Natural killer cell treated with Interleukin-12 subunit alpha and Interleukin-12 subunit beta and Interleukin-15 and Interleukin-18, amount 100 ng/mL, for 72 hours (primary cell): ENCODE results near the gene PODN. TPM values are rescaled to one million over a fixed set of nuclear protein-coding genes. Genes with fewer than 3 reads are reported as not detected.
A peak's percentile ranks its signal among the peaks of the same experiment; 100 is the strongest.

Source experiments
- ATAC-seq, 2 donors: fragments of 150-1000 bp; cut with Tn5 transposase in 1 of 2; sonication (Bioruptor Pico), chemical (Tn5 transposase) in 1 of 2; 2 replicates each; pipeline ENCODE4 v1.10.0; 2021
- DNase-seq: peaks from one replicate; pipeline ENCODE4 v3.0.0; 2022; ENCODE audit warnings: low spot score
- H3K27ac Mint-ChIP-seq, 2 donors: 1 replicate in 1 of 2; 2 replicates in 1 of 2; pipeline ENCODE4 v1.8.0; 2022; ENCODE audit warnings: mixed read lengths in 2 of 2, mild to moderate bottlenecking in 1 of 2, moderate library complexity in 1 of 2
- H3K27me3 Mint-ChIP-seq, 2 donors: 1 replicate in 1 of 2; 2 replicates in 1 of 2; pipeline ENCODE4 v1.8.0; 2022; ENCODE audit warnings: mixed read lengths in 2 of 2
- H3K36me3 Mint-ChIP-seq: one replicate; pipeline ENCODE4 v1.8.0; 2022; ENCODE audit warnings: mixed read lengths
- H3K4me1 Mint-ChIP-seq, 2 donors: 1 replicate in 1 of 2; 2 replicates in 1 of 2; pipeline ENCODE4 v1.8.0; 2022; ENCODE audit warnings: low read depth in 2 of 2, mixed read lengths in 2 of 2, mild to moderate bottlenecking in 1 of 2
- H3K4me3 Mint-ChIP-seq: one replicate; pipeline ENCODE4 v1.8.0; 2022; ENCODE audit warnings: mixed read lengths
- H3K9me3 Mint-ChIP-seq: 2 replicates; pipeline ENCODE4 v1.8.0; 2022; ENCODE audit warnings: mixed read lengths
- total RNA-seq, 2 donors: library from RNA; stranded (reverse); gene quantifications; one replicate each; pipeline ENCODE4 v1.2.3, GENCODE V29; 2022

PODN gene
- total RNA-seq, 2 donors from 2014 or later = not detected

DNA sequence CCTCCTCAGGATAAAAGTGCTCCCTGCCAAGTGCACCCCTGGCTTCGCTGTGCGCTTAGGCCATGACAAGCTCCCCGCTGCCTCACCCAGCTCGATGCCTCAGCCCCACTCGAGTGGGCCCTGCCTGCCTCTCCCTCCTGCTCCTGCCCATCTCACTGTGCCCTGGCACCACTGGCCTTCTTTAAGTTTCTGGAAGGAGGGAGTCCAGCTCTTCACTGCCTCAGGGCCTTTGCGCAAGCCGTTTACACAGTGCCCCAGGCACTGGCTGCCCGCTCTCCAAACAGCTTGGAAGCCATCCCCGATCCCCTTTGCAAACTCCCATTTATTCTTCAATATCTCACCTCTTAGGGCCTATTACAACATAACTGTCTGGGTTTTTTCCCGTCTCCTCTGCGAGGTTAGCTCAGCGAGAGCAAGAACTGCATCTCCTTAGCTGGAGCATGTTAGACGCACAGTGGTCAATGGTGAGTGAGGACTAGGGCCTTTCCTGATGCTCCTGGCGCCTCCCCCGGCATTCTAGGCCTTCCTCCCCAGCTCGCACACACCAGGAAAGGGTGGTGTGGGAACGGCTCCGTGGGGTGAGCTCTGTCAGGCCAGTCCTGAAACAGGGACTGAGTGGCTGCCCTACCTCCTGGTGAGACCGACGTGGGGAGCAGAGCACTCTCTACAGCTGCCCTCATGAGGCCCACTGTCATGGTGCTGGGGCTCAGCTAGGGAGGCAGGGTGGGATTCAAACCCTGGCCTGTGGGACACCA is 31.9 kb downstream of the PODN start:
- Mint-ChIP-seq H3K9me3 (no peaks in the 10 kb centered on the region), H3K27ac (no peak overlapping the region), H3K4me3 (no peak overlapping the region), H3K36me3 (no peaks in the 10 kb centered on the region), H3K27me3 (no peaks in the 10 kb centered on the region), H3K4me1 (peaks cover 0 to 3% of the 10 kb centered on the region in 2 donors)
- ATAC-seq = no peak
- no peak for DNase-seq

DNA sequence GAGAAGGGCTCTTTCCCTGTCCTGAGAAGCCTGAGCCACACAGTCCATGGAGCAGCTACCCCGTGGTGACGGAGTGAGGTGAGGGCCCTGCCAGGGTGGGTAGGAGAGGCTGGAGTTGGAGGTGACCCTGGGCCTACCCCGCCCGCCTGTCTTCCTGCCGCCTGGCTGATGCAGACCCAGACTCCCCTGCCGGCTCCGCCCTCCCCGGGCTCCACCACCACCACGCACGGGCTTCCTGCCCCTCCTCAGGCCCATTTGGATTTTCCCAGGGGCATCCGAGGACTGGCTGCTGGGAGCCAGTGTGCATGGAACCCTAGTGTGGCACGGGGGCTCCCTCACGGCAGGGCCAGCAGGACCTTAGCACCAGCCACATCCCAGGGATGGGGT is 32.5 kb downstream of the PODN start:
- Mint-ChIP-seq H3K27me3 (no peaks in the 10 kb centered on the region), H3K27ac (no peak overlapping the region), H3K4me3 (no peak overlapping the region), H3K4me1 (peaks cover 0 to 3% of the 10 kb centered on the region in 2 donors), H3K9me3 (no peaks in the 10 kb centered on the region), H3K36me3 (no peaks in the 10 kb centered on the region)
- no peak for DNase-seq
- ATAC-seq = no peak

DNA sequence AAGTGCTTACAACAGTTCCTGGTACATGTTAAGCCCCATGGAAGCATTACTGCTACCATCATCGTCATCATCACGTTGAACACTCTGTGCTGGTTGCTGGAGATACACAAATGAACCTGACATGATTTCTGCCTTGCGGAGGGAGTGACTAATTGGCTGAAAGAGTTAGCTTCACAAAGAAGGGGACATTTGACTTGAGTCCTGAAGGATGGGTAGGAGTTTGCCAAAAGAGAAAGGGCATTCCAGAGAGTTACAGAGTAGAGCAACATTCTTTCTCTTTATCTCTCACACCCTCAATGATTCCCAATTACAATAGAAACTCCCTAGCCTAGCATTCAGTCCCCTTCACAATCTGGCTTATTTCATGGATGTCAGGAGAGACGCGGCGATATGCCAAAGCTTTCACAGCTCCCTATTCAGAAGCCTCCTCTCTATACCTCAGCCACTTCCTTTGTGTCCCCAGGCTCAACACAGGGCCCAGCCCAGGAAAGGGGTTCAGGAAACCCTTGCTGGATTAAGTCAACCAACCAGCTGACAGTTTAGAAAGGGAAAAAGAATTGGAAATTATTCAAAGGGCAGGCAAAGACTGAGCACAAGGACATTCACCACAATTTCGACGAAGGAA is 42.4 kb downstream of the PODN start:
- DNase-seq (no peak), ATAC-seq (no peak)
- peaks cover 0 to 3% of the 10 kb centered on the region in 2 donors for H3K27me3 Mint-ChIP-seq
- H3K4me3 Mint-ChIP-seq = no peak overlapping the region
- peaks cover 21 to 32% of the 10 kb centered on the region in 2 donors for H3K4me1 Mint-ChIP-seq
- no peaks in the 10 kb centered on the region for H3K36me3 Mint-ChIP-seq
- H3K27ac Mint-ChIP-seq = peak overlapping the region in 1 of 2 donors; percentile 42
- H3K9me3 Mint-ChIP-seq = no peaks in the 10 kb centered on the region

DNA sequence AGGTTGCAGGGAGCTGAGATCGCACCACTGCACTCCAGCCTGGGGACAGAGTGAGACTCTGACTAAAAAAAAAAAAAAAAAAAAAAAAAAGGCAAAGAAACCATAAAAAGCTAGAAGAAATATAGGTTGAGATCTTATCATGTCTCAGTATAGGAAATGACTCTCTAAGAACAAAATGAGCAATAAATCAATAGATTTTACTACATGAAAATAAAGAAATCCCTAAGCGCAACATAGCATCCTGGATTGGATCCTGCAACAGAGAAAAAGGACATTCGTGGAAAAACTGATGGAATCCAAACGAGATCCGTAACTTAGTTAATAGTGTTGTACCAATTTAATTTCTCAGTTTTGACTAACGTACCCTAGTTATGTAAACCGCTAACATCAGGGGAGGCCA is 45.1 kb downstream of the PODN start:
- DNase-seq = no peak
- H3K36me3 Mint-ChIP-seq = no peaks in the 10 kb centered on the region
- no peak overlapping the region for H3K27ac Mint-ChIP-seq
- H3K4me3 Mint-ChIP-seq = peak overlapping the region; percentile 25
- H3K27me3 Mint-ChIP-seq = peaks cover 0 to 3% of the 10 kb centered on the region in 2 donors
- no peak for ATAC-seq
- H3K4me1 Mint-ChIP-seq = peaks cover 32 to 44% of the 10 kb centered on the region in 2 donors
- H3K9me3 Mint-ChIP-seq = no peaks in the 10 kb centered on the region

DNA sequence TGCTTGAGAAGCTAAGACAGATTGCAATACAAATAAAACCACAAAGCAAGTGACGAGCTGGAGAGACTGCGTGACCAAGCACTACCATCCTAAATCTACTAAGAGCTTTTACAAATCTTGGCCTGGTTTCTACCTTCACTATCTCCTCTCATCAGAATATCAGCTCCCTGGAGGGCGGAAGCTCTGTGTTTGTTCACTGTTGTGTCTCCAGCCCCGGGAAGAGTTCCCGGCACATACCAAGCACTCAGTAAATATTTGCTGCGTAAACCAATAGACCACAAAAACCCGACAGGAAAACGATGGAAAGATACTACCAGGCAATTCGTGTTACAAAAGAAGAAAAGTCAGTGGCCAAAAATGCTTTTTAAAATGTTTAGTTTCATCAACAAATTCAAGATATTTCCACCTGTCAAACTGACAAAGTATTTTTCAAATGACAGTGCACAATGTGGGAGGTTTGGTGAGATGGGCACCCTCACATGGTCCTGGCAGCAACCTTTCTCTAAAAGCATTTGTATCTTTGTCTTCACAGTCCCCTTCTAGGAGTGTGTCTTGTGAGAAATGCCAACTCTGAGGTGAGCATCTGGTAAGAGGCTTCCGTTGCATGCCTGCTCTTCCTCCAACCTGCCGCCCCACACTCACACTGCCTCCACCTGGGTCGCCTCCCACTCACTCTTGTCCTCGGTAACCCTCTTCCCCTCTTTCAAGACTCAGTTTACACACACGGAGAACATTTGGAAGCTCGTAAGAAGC is 45.7 kb downstream of the PODN start:
- Mint-ChIP-seq H3K27ac (no peak overlapping the region), H3K36me3 (no peaks in the 10 kb centered on the region), H3K27me3 (peaks cover 0 to 3% of the 10 kb centered on the region in 2 donors), H3K9me3 (no peaks in the 10 kb centered on the region), H3K4me3 (peak overlapping the region; percentile 25), H3K4me1 (peaks cover 32 to 44% of the 10 kb centered on the region in 2 donors)
- no peak for DNase-seq
- ATAC-seq = no peak

DNA sequence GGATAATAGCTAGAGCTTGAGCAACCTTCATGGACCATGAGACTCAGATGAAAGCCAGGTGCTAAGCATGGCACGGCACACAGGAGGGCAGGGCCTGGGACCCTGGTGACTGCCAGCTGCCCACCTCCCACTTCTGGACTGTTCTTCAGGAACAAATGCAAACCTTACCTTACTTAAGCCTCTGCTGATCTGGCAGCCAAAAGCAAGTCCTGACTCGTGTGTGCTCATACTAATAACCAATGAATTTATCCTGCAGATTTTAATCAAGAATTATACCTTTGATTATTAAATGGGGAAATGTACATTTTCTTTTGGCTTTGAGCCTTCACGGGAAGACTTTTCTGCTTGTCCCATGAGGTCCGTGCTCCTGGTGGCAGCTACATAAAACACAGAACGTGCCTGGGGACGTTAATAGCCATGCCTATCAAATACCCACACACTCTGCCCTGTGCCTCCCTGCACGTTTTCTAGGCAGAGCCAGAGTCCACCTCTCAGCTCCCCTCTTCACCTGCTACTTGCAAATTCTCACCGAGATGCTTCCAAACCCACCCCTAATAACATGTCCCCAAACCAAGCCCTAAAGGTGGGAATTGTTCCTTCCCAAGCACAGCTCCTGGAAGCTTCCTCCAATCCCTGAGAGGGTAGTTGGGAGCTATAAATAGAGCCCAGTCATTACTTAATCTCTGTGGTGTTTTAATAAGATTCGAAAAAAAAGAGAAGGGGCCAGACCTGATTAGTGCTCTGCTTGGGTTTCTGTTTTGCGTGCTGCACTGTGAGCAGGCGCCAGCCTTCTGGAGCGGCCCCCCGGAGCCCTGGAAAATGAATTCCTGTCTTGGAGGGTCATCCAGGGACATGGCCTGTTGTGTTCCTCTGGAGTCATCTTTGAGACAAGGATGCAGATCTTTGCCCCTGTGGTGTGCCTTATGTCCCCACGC is 46.9 kb downstream of the PODN start:
- peaks cover 30 to 38% of the 10 kb centered on the region in 2 donors for H3K4me1 Mint-ChIP-seq
- H3K9me3 Mint-ChIP-seq = no peaks in the 10 kb centered on the region
- ATAC-seq (no peak), DNase-seq (no peak)
- no peak overlapping the region for H3K27ac Mint-ChIP-seq
- H3K4me3 Mint-ChIP-seq = no peak overlapping the region
- no peaks in the 10 kb centered on the region for H3K36me3 Mint-ChIP-seq
- peaks cover 0 to 3% of the 10 kb centered on the region in 2 donors for H3K27me3 Mint-ChIP-seq

DNA sequence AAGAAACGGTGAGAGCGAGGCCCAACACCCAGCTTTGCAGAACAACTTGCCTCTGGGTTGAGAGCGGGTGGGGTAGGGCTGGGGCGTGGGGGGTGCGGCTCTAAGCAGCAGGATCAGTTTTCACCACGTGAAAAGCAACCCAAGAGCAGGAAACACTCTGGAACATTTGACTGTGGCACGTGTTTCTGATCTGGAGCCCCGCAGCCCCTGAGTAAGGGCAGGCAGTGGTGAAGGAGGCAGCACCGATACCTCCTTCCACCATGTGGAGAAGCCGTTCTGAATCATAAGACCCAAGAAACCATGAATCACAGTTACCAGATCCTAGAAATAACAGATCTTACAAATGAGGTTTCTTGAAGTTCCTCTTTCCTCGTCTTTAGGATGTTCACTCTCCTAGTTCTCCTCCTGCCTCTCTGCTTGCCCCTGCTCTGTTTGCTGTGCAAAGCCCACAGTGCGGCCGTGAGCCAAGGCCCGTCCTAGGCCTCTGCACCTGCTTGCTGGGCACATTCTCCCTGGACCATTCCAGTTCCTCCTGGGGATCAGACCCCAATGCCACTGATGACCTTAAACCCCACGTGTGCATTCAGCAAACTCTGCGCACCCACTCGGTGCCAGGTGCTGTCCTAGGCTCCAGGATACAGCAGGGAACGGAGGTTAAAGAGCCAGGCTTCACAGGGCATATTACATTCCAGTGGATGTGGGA is 48.5 kb downstream of the PODN start:
- Mint-ChIP-seq H3K9me3 (no peaks in the 10 kb centered on the region), H3K4me1 (peaks cover 24 to 30% of the 10 kb centered on the region in 2 donors), H3K27ac (peak overlapping the region in 1 of 2 donors; percentile 8), H3K27me3 (peaks cover 0 to 3% of the 10 kb centered on the region in 2 donors), H3K36me3 (no peaks in the 10 kb centered on the region), H3K4me3 (no peak overlapping the region)
- no peak for DNase-seq
- ATAC-seq = no peak

DNA sequence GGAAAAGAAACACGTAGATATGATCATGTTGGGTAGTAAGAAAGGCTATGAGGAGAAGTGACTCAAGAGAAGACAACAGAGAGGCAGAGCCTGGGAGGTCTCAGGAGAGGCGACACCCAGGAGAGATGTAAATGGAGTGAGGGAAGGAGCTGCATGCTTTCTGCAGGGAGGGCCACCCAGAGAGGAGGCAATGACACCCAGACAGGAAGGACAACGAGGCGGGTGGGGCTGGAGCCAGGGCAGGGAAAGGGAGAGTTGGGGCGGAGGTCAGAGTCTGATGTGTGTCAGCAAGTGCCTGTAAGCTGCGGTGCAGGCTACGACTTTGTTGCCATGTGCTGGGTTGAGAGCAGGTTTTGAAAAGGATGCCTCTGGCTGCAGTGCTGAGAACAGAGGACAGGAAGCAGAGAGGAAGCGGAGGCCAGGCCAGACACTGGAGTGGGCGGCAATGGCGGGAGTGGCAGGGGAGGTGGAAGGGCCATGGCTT is 49.1 kb downstream of the PODN start:
- Mint-ChIP-seq H3K4me1 (peaks cover 20 to 26% of the 10 kb centered on the region in 2 donors), H3K4me3 (no peak overlapping the region), H3K27ac (peak overlapping the region in 1 of 2 donors; percentile 8), H3K36me3 (no peaks in the 10 kb centered on the region), H3K27me3 (peaks cover 0 to 3% of the 10 kb centered on the region in 2 donors), H3K9me3 (no peaks in the 10 kb centered on the region)
- ATAC-seq = no peak
- no peak for DNase-seq

DNA sequence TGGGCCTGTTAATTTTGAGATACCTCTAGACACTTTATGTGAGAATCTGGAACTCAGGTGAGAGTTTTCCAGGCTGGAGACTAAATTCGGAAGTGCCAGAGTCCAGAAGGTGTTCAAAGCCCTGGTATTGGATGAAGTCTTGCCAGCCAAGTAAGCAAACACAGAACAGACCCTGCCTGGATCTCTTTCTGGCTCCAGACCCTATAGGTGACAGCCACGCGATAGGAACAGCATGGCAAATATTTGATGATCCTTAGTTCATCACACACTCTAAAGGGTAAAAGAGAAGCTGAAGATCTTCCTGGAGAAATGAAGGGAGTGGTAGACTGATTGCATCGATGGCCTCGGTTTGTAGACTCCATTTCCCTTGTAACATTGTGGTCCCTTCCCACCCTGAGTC is 49.7 kb downstream of the PODN start:
- no peak overlapping the region for H3K27ac Mint-ChIP-seq
- peaks cover 0 to 3% of the 10 kb centered on the region in 2 donors for H3K27me3 Mint-ChIP-seq
- peaks cover 20 to 25% of the 10 kb centered on the region in 2 donors for H3K4me1 Mint-ChIP-seq
- no peaks in the 10 kb centered on the region for H3K9me3 Mint-ChIP-seq
- H3K36me3 Mint-ChIP-seq = no peaks in the 10 kb centered on the region
- ATAC-seq = no peak
- H3K4me3 Mint-ChIP-seq = no peak overlapping the region
- no peak for DNase-seq

DNA sequence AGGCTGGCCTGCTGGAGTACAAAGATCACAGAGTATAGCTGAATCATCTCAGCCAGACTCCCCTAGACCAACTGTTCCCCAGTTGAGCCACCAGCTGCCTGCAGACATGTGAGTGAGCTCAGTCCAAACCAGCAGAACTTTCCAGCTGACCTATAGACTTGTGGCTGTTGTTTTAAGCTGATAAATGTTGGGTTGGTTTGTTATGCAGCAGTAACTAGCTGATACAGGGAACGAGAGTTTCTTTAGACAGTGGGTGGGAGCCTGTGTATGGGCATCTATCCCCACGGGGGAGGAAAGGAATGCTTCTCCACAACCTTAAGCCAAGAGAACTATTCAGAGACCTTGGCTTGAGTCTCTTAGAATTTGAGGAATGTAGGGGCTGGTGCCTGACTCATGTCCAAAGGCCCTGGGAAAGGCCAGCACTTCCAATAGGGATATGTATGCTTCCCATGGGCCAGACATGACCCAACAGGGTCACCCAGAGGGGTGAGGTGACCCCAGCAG is 50.3 kb downstream of the PODN start:
- peaks cover 0 to 3% of the 10 kb centered on the region in 2 donors for H3K27me3 Mint-ChIP-seq
- no peak for ATAC-seq
- no peaks in the 10 kb centered on the region for H3K36me3 Mint-ChIP-seq
- H3K27ac Mint-ChIP-seq = no peak overlapping the region
- H3K4me1 Mint-ChIP-seq = peaks cover 19 to 22% of the 10 kb centered on the region in 2 donors
- H3K9me3 Mint-ChIP-seq = no peaks in the 10 kb centered on the region
- no peak overlapping the region for H3K4me3 Mint-ChIP-seq
- no peak for DNase-seq

DNA sequence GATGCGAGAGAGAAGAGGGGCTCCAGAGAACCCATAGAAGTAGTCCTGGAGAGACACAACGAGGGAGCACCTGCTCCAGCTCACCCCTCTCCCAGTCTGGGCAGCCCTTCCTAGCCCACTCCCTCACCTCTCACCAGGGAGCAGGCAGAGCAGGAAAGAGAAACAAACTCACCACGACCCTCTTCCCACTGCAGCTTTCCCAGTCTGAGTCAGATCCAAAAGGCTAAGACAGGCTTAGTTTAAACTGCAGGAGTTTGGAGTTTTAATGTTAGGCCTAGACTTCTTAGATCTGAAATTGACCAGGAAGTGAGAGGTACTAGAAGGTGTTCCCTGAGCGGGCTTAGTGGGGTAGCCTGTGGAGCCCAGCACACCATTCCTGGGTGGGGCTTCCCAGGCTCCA is 50.8 kb downstream of the PODN start:
- Mint-ChIP-seq H3K4me3 (no peak overlapping the region), H3K36me3 (no peaks in the 10 kb centered on the region), H3K27ac (no peak overlapping the region), H3K9me3 (no peaks in the 10 kb centered on the region), H3K27me3 (peaks cover 0 to 3% of the 10 kb centered on the region in 2 donors), H3K4me1 (peaks cover 15 to 17% of the 10 kb centered on the region in 2 donors)
- ATAC-seq = no peak
- no peak for DNase-seq

DNA sequence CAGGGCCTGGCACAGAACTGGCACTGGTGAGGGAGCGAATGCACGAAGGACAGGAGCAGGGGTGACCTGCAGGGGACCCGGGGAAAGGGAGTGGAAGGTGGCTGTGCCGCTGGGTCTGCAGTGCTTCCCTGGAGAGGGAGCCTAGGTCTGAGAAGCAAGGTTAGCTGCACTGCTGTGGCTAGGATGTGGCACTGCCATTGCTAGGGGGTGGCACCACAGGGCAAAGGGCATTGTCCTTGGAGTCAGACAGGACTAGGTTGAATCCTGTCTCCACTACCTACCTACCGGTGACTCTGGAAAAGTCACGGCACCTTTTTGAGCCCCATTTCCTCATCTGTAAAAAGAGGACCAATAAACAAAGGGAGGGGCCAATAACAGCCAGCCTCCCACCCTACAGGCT is 52.1 kb downstream of the PODN start:
- no peaks in the 10 kb centered on the region for H3K9me3 Mint-ChIP-seq
- no peak for ATAC-seq
- H3K27ac Mint-ChIP-seq = no peak overlapping the region
- no peaks in the 10 kb centered on the region for H3K36me3 Mint-ChIP-seq
- DNase-seq = no peak
- H3K4me1 Mint-ChIP-seq = peaks cover 11 to 12% of the 10 kb centered on the region in 2 donors
- no peaks in the 10 kb centered on the region for H3K27me3 Mint-ChIP-seq
- H3K4me3 Mint-ChIP-seq = no peak overlapping the region
